ENCODE data around the gene ZNF260.
"Not testable (repeated sequence)": the region's sequence is repeated elsewhere in the genome, so short reads cannot be mapped to it uniquely, and the experiment has no call there.

Gene ZNF260

DNA sequence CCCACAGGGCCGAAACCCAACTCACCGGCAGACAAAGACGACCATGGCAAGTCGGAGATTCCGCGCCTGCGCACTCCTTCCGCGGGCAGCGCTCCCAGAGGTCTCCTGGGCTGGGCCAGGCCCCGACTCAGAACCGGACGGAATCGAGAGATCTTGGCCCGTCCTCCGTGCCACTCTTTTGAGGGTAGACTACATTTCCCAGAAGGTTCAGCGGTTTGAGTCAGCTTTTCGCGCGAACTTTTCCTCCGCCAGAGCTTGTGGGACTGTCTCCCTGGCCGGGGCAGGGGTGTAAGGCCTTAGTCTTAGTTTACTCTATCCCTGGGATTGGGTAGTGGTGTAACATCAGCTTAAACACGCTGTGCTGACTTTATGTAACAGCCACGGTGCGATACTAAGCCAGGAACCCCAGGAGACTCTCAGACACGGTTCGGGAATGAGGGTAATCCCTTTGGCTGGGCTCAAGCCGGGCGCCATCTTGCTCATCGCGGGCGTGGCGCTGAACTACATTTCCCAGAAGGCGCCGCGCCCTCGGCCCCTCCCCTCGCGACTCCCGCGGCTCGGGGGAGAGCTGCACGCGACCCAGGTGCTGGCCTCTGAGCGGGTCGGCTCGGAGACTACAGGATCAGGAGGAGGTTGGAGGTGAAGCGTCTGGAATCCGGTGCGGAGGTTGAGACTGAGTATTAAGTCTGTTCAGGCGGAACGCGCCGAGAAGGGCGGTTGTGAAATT lies at the start of gene ZNF260:
TSS of gene ZNF260 (minus strand) at position 78 of the 727 bp plus-strand sequence. CDS start 13,033 bp downstream, outside the sequence.
- DNase-seq = peak; percentile 83

DNA sequence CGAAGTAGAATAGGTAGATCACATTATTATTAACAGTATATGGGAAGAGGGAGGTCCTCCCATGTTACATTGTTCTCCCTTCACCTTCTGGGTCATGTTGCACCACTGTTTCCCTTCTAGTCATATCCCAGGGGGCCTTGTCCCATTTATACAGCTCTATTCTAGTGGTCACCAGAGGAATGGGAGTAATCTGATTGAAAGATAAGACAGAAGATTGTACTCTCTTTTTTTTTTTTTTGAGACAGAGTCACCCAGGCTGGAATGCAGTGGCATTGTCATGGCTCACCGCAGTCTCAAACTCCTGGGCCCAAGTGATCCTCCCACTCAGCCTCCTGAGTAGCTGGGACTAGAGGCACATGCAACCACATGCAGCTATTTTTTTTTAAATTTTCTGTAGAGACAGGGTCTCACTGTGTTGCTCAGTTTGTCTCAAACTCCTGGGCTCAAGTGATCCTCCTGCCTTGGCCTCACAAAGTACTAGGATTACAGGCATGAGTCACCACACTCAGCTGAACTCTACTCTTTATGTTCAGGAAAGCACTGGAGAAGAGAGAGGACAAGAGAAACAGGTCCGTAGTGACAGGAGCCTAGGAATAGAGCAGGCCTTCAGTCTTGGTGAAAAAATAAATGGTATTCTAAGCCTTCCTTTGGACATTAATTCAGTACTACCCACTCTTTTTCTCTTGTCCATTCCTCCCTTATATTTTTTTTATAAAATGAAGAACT lies 49.4 kb upstream of the ZNF260 start:
- no peak for DNase-seq

GRCh38 chr19:36574741-36575140 lies 46.7 kb upstream of the ZNF260 start:
- no peak for DNase-seq

- no peak for DNase-seq
Observed at GRCh38 chr19:36573895-36574720, 46.0 kb upstream of the ZNF260 start.

DNA sequence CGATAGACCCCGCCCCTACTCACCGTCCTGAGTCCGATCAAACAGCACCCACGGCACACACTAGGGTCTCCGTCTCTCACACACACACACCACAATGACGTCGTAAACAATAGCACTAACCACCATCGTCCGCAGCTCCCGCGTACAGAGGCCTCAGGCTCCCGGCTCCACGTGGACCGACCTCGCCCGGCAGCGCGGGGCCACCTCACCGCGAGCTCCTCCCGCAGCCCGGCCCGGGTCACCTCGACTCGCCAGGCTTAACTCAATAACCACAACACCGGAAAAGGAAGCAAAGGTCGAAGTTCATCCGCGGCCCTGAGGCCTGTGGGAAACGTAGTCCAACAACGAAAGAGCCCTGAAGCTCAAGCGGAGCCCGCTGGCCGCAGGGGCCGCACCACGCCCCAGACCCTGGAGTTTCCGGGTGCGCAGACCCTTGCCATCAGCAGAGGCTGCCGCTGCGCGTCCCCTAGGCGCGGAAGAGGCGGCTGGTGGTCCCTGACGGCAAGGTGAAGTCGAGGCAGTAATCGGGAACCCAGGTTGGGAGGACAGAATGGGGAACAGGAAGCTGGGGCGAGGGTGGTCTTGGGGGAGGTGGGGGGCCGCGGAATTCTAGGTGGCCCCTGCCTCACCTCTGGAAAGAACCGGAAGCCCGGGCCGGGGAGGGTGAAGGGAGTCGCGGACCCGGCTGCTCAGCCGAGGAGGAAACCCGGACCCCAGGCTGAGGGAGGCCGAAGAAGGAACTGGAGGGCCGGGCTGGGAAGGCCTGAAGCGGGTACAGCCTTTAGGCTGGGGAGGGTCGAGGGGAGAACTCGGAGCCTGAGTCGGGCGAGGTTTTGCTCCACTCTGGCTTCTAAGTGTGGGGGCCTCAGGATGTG lies 45.2 kb upstream of the ZNF260 start, which contains the start of gene ZNF529:
TSS of gene ZNF529 (minus strand) at position 273 of the 875 bp plus-strand sequence. CDS start 946 bp downstream, outside the sequence.
- peak; percentile 29 for DNase-seq

DNA sequence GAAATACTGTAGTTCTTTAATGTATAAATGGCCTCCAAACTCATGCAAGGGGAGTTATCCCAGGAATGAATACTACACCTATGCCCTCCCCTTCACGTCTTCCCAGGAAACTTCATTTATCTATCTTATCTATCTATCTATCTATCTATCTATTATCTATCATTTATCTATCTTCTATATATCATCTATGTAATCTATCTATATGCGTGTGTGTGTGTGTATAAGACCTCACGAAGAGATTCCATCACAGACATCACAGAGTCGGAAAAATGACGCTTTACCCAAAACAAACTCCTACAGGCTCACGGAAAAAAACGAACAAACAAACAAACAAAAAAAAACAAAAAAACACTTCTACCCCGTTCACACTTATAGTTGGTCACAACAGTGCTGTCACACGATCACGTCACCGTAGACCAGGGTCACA lies 44.5 kb upstream of the ZNF260 start:
- no peak for DNase-seq

GRCh38 chr19:36564391-36564790 lies 36.3 kb upstream of the ZNF260 start:
- no peak for DNase-seq

GRCh38 chr19:36547001-36547732 lies 19.1 kb upstream of the ZNF260 start:
- DNase-seq = no peak

- DNase-seq = no peak
Observed at GRCh38 chr19:36528921-36529518, 949 bp upstream of the ZNF260 start.

- no peak for DNase-seq
Observed at GRCh38 chr19:36527873-36528193, 238 bp downstream of the ZNF260 start.

- no peak for DNase-seq
Observed at GRCh38 chr19:36527341-36527740, 730 bp downstream of the ZNF260 start.

GRCh38 chr19:36526581-36526980 lies 1.5 kb downstream of the ZNF260 start:
- no peak for DNase-seq

GRCh38 chr19:36524617-36525016 lies 3.5 kb downstream of the ZNF260 start:
- no peak for DNase-seq

GRCh38 chr19:36514012-36514612 lies 14.0 kb downstream of the ZNF260 start:
- DNase-seq = no peak

- no peak for DNase-seq
Observed at GRCh38 chr19:36508325-36508724, 19.7 kb downstream of the ZNF260 start.

DNA sequence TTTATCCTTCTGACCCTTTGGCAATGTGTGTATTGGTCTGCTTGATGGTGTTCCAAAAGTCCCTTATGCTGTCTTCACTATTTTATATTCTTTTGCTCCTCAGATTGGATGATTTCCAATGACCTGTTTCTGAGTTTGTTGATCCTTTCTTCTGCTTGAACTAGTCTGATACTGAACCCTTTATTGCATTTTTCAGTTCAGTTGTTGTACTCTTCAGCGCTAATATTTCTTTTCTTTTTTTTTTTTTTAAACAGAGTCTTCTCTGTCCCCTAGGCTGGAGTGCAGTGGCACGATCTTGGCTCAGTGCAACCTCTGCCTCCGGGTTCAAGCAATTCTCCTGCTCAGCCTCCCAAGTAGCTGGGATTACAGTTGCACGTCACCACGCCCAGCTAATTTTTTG lies 26.1 kb downstream of the ZNF260 start:
- no peak for DNase-seq

DNA sequence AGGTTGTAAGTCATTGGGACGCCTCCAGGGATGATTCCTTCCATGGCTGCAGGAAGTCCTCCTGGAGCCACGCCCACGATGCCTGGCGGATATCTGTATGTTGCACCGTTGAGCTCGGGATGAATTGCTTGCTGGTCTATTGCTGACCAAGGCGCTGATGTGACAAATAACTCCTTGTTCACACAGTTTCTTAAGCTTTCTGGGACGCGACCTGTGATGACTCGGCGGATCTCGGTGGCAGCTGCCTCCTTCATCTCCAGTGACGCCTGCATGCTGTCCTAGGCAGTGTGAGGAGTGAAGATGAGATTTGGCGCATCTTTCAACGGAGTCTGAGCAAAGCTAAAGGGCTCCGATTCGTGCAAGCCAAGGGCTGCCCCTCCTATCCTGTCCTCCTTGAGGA lies 31.1 kb downstream of the ZNF260 start:
- no peak for DNase-seq

GRCh38 chr19:36492689-36493453 lies 35.2 kb downstream of the ZNF260 start:
- not testable (repeated sequence) for DNase-seq

- DNase-seq = not testable (repeated sequence)
Observed at GRCh38 chr19:36490846-36491245, 37.2 kb downstream of the ZNF260 start.

- DNase-seq = peak; percentile 21
Observed at GRCh38 chr19:36489920-36490415, 38.1 kb downstream of the ZNF260 start.
